ENCODE results near the gene ZNF311.

- no peak for TF ChIP-seq CTCF (conservative IDR thresholded peaks at IDR 0.05; ENCODE audit: low read length)
- TF ChIP-seq EZH2phosphoT487 (IDR thresholded peaks at IDR 0.05; ENCODE audit: borderline replicate concordance): no peak
These were observed 39.4 kb downstream of the ZNF311 start for GRCh38 chr6:28965706-28966105.
